Measurements from ENCODE around the gene TMEM117. TPM values are rescaled to one million over a fixed set of nuclear protein-coding genes. Genes with fewer than 3 reads are reported as not detected.

TMEM117 gene
- total RNA-seq, 1 donor from 2014 or later: 22.1 TPM

DNA sequence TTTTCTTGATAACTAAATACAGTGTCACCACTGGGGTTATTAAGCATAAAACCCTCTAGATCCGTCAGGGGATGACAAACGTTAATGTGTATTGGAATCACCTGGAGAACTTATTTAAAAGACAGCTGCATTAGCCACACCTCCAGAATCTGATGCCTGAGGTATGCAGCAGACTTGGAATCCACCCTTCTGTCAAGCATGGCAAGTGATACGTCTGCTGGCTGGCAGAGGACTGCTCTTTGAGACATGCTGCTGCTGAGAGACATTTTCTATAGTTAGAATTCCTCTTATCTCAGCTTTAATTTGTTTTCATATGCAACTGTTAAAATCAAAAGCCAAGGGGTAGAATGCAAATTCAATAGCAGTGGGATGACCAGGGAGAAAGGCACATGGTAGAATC is 544.0 kb downstream of the TMEM117 start:
- DNase-seq (ENCODE audit: extremely low spot score in 2 of 2): no peak
- Histone ChIP-seq H3K27me3 (no peaks in the 10 kb centered on the region), H3K27ac (no peak overlapping the region), H3K4me3 (no peak overlapping the region), H3K4me1 (no peaks in the 10 kb centered on the region), H3K36me3 (no peaks in the 10 kb centered on the region), H3K9me3 (no peaks in the 10 kb centered on the region)
- intact Hi-C loops (cut with DNase I): no loop called here
- TF ChIP-seq POLR2A (IDR thresholded peaks at IDR 0.05) (no peak), POLR2AphosphoS5 (IDR thresholded peaks at IDR 0.05; ENCODE audit: insufficient read depth in 1 of 2, low read depth in 1 of 2) (no peak), CTCF (IDR thresholded peaks at IDR 0.05) (no peak)

- intact Hi-C loops (cut with DNase I): no loop called here
- no peak for DNase-seq (ENCODE audit: extremely low spot score in 2 of 2)
- H3K4me3 ChIP-seq: no peak overlapping the region
- TF ChIP-seq POLR2A (IDR thresholded peaks at IDR 0.05) (no peak), POLR2AphosphoS5 (IDR thresholded peaks at IDR 0.05; ENCODE audit: insufficient read depth in 1 of 2, low read depth in 1 of 2) (no peak), CTCF (IDR thresholded peaks at IDR 0.05) (no peak)
- no peaks in the 10 kb centered on the region for H3K4me1 ChIP-seq
- H3K27me3 ChIP-seq: no peaks in the 10 kb centered on the region
- no peak overlapping the region for H3K27ac ChIP-seq
- no peaks in the 10 kb centered on the region for H3K9me3 ChIP-seq
- H3K36me3 ChIP-seq: no peaks in the 10 kb centered on the region
Measured at GRCh38 chr12:44380861-44381260, 545.0 kb downstream of the TMEM117 start.

- TF ChIP-seq CTCF (IDR thresholded peaks at IDR 0.05): no peak
- TF ChIP-seq POLR2AphosphoS5 (IDR thresholded peaks at IDR 0.05; ENCODE audit: insufficient read depth in 1 of 2, low read depth in 1 of 2): no peak
- TF ChIP-seq POLR2A (IDR thresholded peaks at IDR 0.05): no peak
- Histone ChIP-seq H3K36me3 (no peaks in the 10 kb centered on the region), H3K27ac (no peak overlapping the region), H3K27me3 (no peaks in the 10 kb centered on the region), H3K9me3 (no peaks in the 10 kb centered on the region), H3K4me3 (no peak overlapping the region), H3K4me1 (no peaks in the 10 kb centered on the region)
- no peak for DNase-seq (ENCODE audit: extremely low spot score in 2 of 2)
- intact Hi-C loops (cut with DNase I): no loop called here
Measured at GRCh38 chr12:44381341-44381740, 545.5 kb downstream of the TMEM117 start.

DNA sequence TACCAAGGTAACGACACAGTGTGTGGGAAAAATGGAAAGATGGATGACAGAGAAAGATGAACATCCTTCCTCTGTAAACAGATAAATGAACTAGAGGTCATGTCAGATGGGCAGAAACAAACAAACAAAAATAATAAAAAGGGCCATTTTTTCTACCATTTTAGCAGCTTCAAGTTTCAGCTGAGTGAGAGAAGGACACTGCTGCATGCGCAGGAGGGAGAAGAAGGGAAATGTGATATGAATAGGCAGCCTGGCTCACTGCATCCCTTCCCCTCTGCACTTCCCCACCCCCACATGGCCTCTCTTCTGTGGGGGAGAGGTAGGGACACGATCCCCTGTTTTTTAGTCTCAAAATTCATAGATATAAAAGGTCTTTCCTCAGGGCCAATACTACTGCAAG is 548.3 kb downstream of the TMEM117 start:
- DNase-seq (ENCODE audit: extremely low spot score in 2 of 2): no peak
- Histone ChIP-seq H3K4me1 (no peaks in the 10 kb centered on the region), H3K27ac (no peak overlapping the region), H3K4me3 (no peak overlapping the region), H3K9me3 (no peaks in the 10 kb centered on the region), H3K36me3 (no peaks in the 10 kb centered on the region), H3K27me3 (no peaks in the 10 kb centered on the region)
- intact Hi-C loops (cut with DNase I): no loop called here
- TF ChIP-seq POLR2AphosphoS5 (IDR thresholded peaks at IDR 0.05; ENCODE audit: insufficient read depth in 1 of 2, low read depth in 1 of 2) (no peak), CTCF (IDR thresholded peaks at IDR 0.05) (no peak), POLR2A (IDR thresholded peaks at IDR 0.05) (no peak)

- no peaks in the 10 kb centered on the region for H3K9me3 ChIP-seq
- no peaks in the 10 kb centered on the region for H3K36me3 ChIP-seq
- no peak for DNase-seq (ENCODE audit: extremely low spot score in 2 of 2)
- H3K27ac ChIP-seq: no peak overlapping the region
- H3K27me3 ChIP-seq: no peaks in the 10 kb centered on the region
- intact Hi-C loops (cut with DNase I): no loop called here
- H3K4me3 ChIP-seq: no peak overlapping the region
- no peak for TF ChIP-seq POLR2A (IDR thresholded peaks at IDR 0.05)
- TF ChIP-seq CTCF (IDR thresholded peaks at IDR 0.05): no peak
- no peak for TF ChIP-seq POLR2AphosphoS5 (IDR thresholded peaks at IDR 0.05; ENCODE audit: insufficient read depth in 1 of 2, low read depth in 1 of 2)
- H3K4me1 ChIP-seq: no peaks in the 10 kb centered on the region
Measured at GRCh38 chr12:44385964-44386363, 550.1 kb downstream of the TMEM117 start.
